Thymus (tissue), 11 donors: ENCODE results near the gene SUV39H1. TPM values are rescaled to one million over a fixed set of nuclear protein-coding genes. Genes with fewer than 3 reads are reported as not detected.

Experiments used
- DNase-seq, 9 donors: peaks; one replicate each; pipeline ENCODE4 v3.0.0-alpha.2; 2013; ENCODE audit warnings: low spot score in 9 of 9, low read depth in 6 of 9, missing footprints in 1 of 9
- H3K27ac ChIP-seq, 2 donors: one replicate each; pipeline ENCODE4 v1.5.1; 2013; ENCODE audit warnings: control low read depth in 1 of 2, low read depth in 1 of 2, low read length in 1 of 2, mild to moderate bottlenecking in 1 of 2, moderate library complexity in 1 of 2
- H3K27me3 ChIP-seq, 2 donors: one replicate each; pipeline ENCODE4 v1.5.1; 2013; ENCODE audit warnings: low read length in 1 of 2; ENCODE audit not compliant: control insufficient read depth in 2 of 2, insufficient read depth in 1 of 2
- H3K36me3 ChIP-seq, 2 donors: one replicate each; pipeline ENCODE4 v1.5.1; 2013; ENCODE audit warnings: low read length in 1 of 2, mild to moderate bottlenecking in 1 of 2, moderate library complexity in 1 of 2; ENCODE audit not compliant: control insufficient read depth in 2 of 2, insufficient read depth in 2 of 2
- H3K4me1 ChIP-seq, 2 donors: one replicate each; pipeline ENCODE4 v1.5.1; 2013; ENCODE audit warnings: low read length in 2 of 2; ENCODE audit not compliant: control insufficient read depth in 2 of 2, insufficient read depth in 2 of 2
- H3K4me3 ChIP-seq, 2 donors: one replicate each; pipeline ENCODE4 v1.5.1; 2013; ENCODE audit warnings: low read length in 2 of 2, control low read depth in 1 of 2, mild to moderate bottlenecking in 1 of 2
- H3K9me3 ChIP-seq, 2 donors: one replicate each; pipeline ENCODE4 v1.5.1; 2013; ENCODE audit warnings: low read length in 1 of 2, mild to moderate bottlenecking in 1 of 2; ENCODE audit not compliant: control insufficient read depth in 2 of 2, insufficient read depth in 1 of 2
- WGBS: extraction: QIAGEN DNeasy Blood & Tissue Kit; methylation state at CpG from one replicate; pipeline ENCODE4 v1.1.7; 2013; 5-methylcytosine and 5-hydroxymethylcytosine counted together
- polyA plus RNA-seq: library from polyadenylated mRNA; stranded (reverse); fragments of 200-250 nt; gene quantifications from one replicate; pipeline ENCODE4 v1.2.3, GENCODE V29; 2013
- total RNA-seq: library from RNA; stranded (reverse); fragments of 120-200 nt; gene quantifications from one replicate; pipeline ENCODE4 v1.2.4, GENCODE V29; 2013
- donor health status: healthy.

The SUV39H1 gene
- total and polyA plus RNA-seq, 2 donors = 5.0 to 7.6 TPM

GRCh38 chrX:48703228-48703627, 6.7 kb downstream of the SUV39H1 start:
- Histone ChIP-seq H3K4me3 (no peak overlapping the region), H3K36me3 (peaks cover 52 to 65% of the 10 kb centered on the region in 2 donors), H3K9me3 (no peaks in the 10 kb centered on the region), H3K27ac (no peak overlapping the region), H3K27me3 (no peaks in the 10 kb centered on the region), H3K4me1 (no peaks in the 10 kb centered on the region)
- no peak for DNase-seq
- 96% methylated on average over 7 of the region's 7 CpGs for WGBS

DNA sequence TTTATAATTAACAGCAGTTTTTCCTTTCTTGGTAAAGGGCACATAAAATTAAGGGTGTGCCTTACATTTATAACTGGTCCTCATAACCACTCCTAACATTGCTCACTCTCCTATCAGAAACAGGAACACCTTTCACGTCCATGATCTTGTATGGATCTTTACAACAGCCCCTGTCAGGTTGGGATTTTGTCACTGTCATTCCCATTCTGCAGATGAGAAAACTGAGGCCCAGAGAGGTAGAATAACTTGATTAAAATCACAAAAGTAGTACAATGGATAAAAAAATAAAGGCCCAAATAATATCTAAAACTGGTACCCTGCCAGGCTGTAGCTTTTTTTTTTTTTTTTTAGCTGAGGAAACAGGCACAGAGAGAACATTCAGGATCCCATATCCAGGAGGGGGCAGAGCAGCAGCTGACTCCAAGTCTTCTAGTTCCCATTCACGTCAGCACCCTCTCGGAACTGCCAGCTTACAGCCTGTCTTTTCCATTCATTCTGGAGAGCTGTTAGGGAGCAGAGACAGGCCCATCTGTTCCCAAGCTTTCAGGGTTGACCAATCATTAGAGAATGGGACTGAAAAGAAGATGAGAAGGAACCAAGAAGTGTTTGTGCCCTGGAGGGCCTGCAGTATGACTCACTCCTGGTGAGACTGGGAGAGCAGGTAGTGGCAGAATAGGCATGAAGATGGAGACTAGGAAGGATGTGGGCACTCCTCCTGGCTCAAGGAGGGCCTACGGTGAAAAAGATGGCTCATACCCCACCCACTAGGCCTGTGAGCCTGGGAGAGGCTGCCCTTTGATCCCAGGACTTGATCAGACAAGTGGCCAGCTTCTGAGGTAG, 7.3 kb downstream of the SUV39H1 start:
- Histone ChIP-seq H3K36me3 (peaks cover 50 to 71% of the 10 kb centered on the region in 2 donors), H3K4me1 (no peaks in the 10 kb centered on the region), H3K27me3 (no peaks in the 10 kb centered on the region), H3K4me3 (no peak overlapping the region), H3K27ac (no peak overlapping the region), H3K9me3 (no peaks in the 10 kb centered on the region)
- DNase-seq = no peak
- WGBS = 90% methylated on average over 4 of the region's 4 CpGs

- no peak overlapping the region for H3K27ac ChIP-seq
- no peaks in the 10 kb centered on the region for H3K27me3 ChIP-seq
- H3K36me3 ChIP-seq = peaks cover 32 to 53% of the 10 kb centered on the region in 2 donors
- H3K4me1 ChIP-seq = no peaks in the 10 kb centered on the region
- H3K9me3 ChIP-seq = no peaks in the 10 kb centered on the region
- no peak overlapping the region for H3K4me3 ChIP-seq
- DNase-seq = no peak
- 97% methylated on average over 12 of the region's 12 CpGs for WGBS
These were observed 9.3 kb downstream of the SUV39H1 start for GRCh38 chrX:48705871-48706270.

GRCh38 chrX:48709522-48710112, 13.1 kb downstream of the SUV39H1 start:
- H3K9me3 ChIP-seq = no peaks in the 10 kb centered on the region
- WGBS = 96% methylated on average over 7 of the region's 7 CpGs
- H3K4me3 ChIP-seq = no peak overlapping the region
- peaks cover 13 to 33% of the 10 kb centered on the region in 2 donors for H3K36me3 ChIP-seq
- no peaks in the 10 kb centered on the region for H3K27me3 ChIP-seq
- H3K27ac ChIP-seq = no peak overlapping the region
- no peak for DNase-seq
- H3K4me1 ChIP-seq = peaks cover 5 to 24% of the 10 kb centered on the region in 2 donors

GRCh38 chrX:48711162-48711928, 14.8 kb downstream of the SUV39H1 start:
- 97% methylated on average over 9 of the region's 9 CpGs for WGBS
- H3K4me3 ChIP-seq = no peak overlapping the region

GRCh38 chrX:48711929-48712505, 15.5 kb downstream of the SUV39H1 start:
- Histone ChIP-seq H3K27ac (no peak overlapping the region), H3K4me1 (peaks cover 5 to 34% of the 10 kb centered on the region in 2 donors), H3K27me3 (no peaks in the 10 kb centered on the region), H3K9me3 (no peaks in the 10 kb centered on the region), H3K36me3 (peaks cover 6 to 16% of the 10 kb centered on the region in 2 donors), H3K4me3 (no peak overlapping the region)
- WGBS = 97% methylated on average over 7 of the region's 7 CpGs
- no peak for DNase-seq

More at GRCh38 chrX:48711162-48711928, 14.8 kb downstream of the SUV39H1 start:
- Histone ChIP-seq H3K27me3 (no peaks in the 10 kb centered on the region), H3K36me3 (peaks cover 10 to 23% of the 10 kb centered on the region in 2 donors), H3K9me3 (no peaks in the 10 kb centered on the region), H3K4me1 (peaks cover 5 to 34% of the 10 kb centered on the region in 2 donors), H3K27ac (no peak overlapping the region)
- no peak for DNase-seq

DNA sequence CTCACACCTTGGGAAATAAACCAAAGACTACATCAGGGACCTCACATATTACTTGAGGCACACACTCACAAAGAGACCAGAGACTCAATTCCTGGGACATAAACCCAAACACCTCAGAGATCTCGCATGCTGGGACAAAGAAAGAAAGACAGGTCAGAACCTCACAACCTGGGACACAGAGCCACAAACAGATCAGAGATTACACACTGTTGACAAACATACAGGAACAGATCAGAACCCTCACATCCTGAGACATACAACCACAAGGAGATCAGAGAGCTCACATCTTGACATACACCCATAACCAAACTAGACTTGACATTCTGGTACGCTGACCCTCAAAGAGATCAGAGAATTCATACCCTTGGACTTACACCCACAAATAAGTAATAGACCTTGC, 17.3 kb downstream of the SUV39H1 start:
- Histone ChIP-seq H3K4me3 (no peak overlapping the region), H3K27me3 (no peaks in the 10 kb centered on the region), H3K4me1 (peaks cover 5 to 34% of the 10 kb centered on the region in 2 donors), H3K36me3 (no peaks in the 10 kb centered on the region), H3K27ac (peak overlapping the region in 1 of 2 donors; percentile 52), H3K9me3 (no peaks in the 10 kb centered on the region)
- WGBS = 80% methylated on average over 2 of the region's 2 CpGs
- peak in 1 of 9 donors; percentile 47 for DNase-seq

DNA sequence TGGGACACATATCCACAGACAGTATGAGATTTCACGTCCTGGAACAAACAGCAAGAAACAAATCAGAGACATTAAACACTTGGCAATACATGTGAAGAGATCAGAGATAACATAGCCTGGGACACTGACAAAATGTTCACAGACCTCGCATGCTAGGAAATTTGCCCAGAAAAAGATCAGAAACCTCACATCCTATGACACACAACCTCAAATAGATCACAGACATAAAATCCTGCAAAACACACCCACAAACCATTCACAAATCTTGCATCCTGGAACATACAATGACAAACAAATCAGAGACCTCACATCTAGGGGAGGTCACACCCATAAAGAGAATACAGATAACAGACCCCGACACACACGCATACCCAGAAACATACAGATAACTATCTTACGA, 18.0 kb downstream of the SUV39H1 start:
- no peaks in the 10 kb centered on the region for H3K27me3 ChIP-seq
- no peaks in the 10 kb centered on the region for H3K9me3 ChIP-seq
- no peak overlapping the region for H3K4me3 ChIP-seq
- no peak for DNase-seq
- H3K4me1 ChIP-seq = peaks cover 5 to 34% of the 10 kb centered on the region in 2 donors
- no peak overlapping the region for H3K27ac ChIP-seq
- H3K36me3 ChIP-seq = no peaks in the 10 kb centered on the region
- 71% methylated on average over 5 of the region's 5 CpGs for WGBS
